ENCODE measurements around the gene IL4I1. TPM values are rescaled to one million over a fixed set of nuclear protein-coding genes. Genes with fewer than 3 reads are reported as not detected.
A peak's percentile ranks its signal among the peaks of the same experiment; 100 is the strongest.

Gene IL4I1
- total RNA-seq, 1 donor from 2014 or later = 0.24 TPM

DNA sequence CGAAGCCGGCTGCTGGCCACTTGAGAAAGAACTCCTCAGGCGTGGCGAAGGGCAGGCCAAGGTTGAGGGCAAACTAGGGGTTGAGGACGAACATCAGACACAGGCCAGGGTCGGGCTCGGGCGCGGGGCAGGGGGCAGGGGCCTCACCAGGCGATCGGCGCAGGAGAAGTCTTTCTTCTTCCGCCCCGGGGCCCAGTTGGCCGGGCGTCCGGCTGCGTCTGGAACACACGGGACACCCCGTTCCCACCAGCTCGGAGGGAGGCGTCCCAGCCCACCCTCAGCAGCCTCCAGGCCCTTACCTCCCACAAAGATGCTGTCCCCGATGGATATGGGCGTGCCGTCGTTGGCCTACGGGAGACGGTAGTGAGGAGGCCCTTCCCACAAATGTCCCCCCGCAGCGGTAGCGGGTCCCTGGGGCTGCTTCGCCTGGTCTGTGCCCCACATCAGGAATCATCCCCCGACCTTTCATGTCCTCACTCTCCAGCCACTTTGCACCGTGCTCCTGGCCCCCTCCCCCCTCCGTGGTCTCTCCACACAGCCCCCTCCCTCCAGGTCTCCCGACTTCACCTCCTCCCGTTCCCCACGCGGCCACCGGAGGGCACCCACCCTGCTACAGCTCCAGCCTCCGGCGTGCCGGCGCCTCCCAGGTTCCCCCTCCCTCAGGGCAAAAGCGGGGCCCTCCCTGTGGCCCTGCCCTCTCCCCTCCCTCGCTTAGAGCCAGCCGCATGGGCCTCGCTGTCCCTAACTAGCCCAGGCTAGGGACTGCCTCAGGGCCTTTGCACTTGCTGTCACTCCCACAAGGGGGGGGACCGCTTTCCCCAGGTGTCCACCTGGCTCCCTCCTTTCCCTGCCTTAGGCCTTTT is 34.1 kb downstream of the IL4I1 start:
- Mint-ChIP-seq H3K27ac (no peak overlapping the region), H3K4me3 (ENCODE audit: low read depth) (no peak overlapping the region)
- DNase-seq (ENCODE audit: low spot score, unreplicated experiment) = no peak

DNA sequence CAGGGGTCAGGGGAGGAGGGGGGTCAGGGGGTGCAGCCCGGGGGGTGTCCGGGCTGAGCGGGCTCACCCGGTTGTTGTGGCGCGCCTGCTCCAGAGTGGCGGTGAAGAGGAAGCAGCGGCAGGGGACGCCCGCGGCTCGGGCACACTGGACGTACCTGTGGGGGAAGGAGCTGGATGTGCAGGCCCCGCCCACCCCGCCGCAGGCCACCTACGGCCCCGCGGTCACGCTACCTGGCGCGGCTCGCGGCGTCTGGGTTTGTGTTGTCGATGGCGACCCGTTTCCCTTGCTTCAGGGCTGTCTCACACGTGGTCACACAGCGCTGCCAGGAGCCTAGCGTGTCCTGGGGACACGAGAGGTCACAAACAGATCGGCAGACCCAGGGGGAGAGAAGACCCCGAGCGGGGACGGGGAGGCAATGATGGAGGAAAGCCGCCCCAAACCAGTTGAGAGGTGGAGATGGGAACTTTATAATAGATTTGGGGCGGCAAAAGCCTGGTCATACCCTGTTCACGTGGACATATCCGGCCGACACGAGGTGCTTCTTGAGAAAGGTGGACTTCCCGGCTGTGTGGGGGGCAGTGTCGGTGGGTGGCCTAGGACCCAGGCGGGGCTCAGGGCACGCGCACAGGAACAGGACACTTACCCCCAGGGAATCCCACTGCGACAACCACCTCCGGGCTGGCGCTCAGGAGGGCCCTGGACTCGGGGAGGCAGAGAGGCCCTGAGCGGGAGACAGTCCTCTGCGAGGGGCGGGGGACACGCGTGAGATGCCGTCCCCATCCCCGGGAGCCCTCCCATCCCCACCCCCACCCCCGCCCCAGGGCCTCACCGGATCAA is 34.9 kb downstream of the IL4I1 start:
- no peaks in the 10 kb centered on the region for H3K27me3 Mint-ChIP-seq
- no peaks in the 10 kb centered on the region for H3K9me3 Mint-ChIP-seq (ENCODE audit: low read depth)
- H3K4me1 Mint-ChIP-seq (ENCODE audit: low read depth) = peaks cover 11% of the 10 kb centered on the region
- H3K27ac Mint-ChIP-seq = peak overlapping the region; percentile 45
- TF ChIP-seq, protein P1, sequence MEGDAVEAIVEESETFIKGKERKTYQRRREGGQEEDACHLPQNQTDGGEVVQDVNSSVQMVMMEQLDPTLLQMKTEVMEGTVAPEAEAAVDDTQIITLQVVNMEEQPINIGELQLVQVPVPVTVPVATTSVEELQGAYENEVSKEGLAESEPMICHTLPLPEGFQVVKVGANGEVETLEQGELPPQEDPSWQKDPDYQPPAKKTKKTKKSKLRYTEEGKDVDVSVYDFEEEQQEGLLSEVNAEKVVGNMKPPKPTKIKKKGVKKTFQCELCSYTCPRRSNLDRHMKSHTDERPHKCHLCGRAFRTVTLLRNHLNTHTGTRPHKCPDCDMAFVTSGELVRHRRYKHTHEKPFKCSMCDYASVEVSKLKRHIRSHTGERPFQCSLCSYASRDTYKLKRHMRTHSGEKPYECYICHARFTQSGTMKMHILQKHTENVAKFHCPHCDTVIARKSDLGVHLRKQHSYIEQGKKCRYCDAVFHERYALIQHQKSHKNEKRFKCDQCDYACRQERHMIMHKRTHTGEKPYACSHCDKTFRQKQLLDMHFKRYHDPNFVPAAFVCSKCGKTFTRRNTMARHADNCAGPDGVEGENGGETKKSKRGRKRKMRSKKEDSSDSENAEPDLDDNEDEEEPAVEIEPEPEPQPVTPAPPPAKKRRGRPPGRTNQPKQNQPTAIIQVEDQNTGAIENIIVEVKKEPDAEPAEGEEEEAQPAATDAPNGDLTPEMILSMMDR (IDR thresholded peaks at IDR 0.05; ENCODE audit: unreplicated experiment) = no peak
- DNase-seq (ENCODE audit: low spot score, unreplicated experiment) = no peak
- H3K4me3 Mint-ChIP-seq (ENCODE audit: low read depth) = no peak overlapping the region
- peaks cover 21% of the 10 kb centered on the region for H3K36me3 Mint-ChIP-seq (ENCODE audit: insufficient read depth)

More for the DNA sequence above, 34.1 kb downstream of the IL4I1 start:
- peaks cover 13% of the 10 kb centered on the region for H3K4me1 Mint-ChIP-seq (ENCODE audit: low read depth)
- H3K27me3 Mint-ChIP-seq = no peaks in the 10 kb centered on the region
- TF ChIP-seq, protein P1 (IDR thresholded peaks at IDR 0.05; ENCODE audit: unreplicated experiment) = peak; percentile 31
- H3K36me3 Mint-ChIP-seq (ENCODE audit: insufficient read depth) = peaks cover 22% of the 10 kb centered on the region
- no peaks in the 10 kb centered on the region for H3K9me3 Mint-ChIP-seq (ENCODE audit: low read depth)

DNA sequence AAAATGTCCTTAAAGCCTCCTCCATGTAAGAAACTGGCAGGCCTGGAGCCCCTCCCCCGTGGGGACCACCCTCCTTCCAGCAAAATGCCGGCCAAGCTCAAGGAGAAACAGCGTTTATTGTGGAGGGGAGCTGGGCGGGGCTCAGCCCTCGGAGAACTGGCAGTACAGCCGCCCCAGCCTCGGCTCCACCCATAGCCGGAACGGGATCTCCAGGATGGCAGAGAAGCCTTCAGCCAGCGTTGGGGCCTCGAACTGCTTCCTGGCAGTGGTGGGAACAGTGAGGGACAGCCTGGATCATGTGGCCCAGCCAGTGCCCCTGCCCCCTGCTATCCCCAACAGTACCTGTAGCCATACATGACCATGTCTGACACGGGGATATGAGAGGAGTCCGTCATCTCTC is 35.6 kb downstream of the IL4I1 start:
- Mint-ChIP-seq H3K27me3 (no peaks in the 10 kb centered on the region), H3K36me3 (ENCODE audit: insufficient read depth) (peaks cover 20% of the 10 kb centered on the region), H3K4me1 (ENCODE audit: low read depth) (peaks cover 5% of the 10 kb centered on the region), H3K27ac (no peak overlapping the region), H3K4me3 (ENCODE audit: low read depth) (no peak overlapping the region), H3K9me3 (ENCODE audit: low read depth) (no peaks in the 10 kb centered on the region)
- no peak for DNase-seq (ENCODE audit: low spot score, unreplicated experiment)
- TF ChIP-seq, protein P1 (IDR thresholded peaks at IDR 0.05; ENCODE audit: unreplicated experiment) = no peak

DNA sequence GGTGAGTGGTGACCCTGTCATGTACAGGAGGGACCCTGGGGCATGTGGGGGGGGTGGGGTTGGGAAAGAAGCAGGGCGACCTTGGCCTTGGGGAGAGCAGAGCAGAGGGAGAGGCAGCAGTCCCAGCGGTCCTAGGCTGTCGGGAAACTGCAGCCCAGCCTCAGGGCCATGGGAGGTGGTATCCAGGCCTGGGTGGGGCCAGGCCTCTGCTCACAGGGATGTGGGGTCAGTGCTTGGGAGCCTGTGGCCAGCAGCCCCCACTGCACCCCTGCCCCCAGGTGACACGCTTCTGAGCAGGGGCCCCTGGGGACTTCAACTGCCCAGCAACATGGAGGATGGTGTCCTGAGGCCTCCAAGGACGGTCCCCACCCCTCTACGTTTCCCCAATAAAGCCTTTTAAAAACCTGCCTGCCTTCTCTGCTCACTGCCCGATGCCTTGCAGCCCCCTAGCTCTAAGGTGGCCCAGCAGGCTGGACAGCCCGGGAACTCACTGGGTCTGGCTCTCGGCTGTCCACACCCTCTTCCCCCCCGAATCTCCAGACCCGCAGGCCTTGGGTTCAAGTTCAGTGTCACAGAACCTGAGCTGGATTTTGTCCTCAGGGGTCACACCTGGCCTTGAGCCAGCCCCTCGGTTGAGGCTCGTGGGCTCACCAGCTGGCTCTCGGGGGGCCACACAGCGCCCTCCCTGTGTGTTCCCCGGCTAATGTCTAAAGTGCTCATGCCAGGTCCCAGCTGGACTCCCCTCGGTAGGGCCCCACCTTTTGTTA is 36.2 kb downstream of the IL4I1 start:
- Mint-ChIP-seq H3K4me3 (ENCODE audit: low read depth) (no peak overlapping the region), H3K36me3 (ENCODE audit: insufficient read depth) (peaks cover 18% of the 10 kb centered on the region), H3K27ac (no peak overlapping the region), H3K27me3 (no peaks in the 10 kb centered on the region), H3K9me3 (ENCODE audit: low read depth) (no peaks in the 10 kb centered on the region), H3K4me1 (ENCODE audit: low read depth) (peaks cover 2% of the 10 kb centered on the region)
- DNase-seq (ENCODE audit: low spot score, unreplicated experiment) = no peak
- TF ChIP-seq, protein P1 (IDR thresholded peaks at IDR 0.05; ENCODE audit: unreplicated experiment) = no peak
